T-helper 2 cell treated with Interferon-gamma antibody and Interleukin-4, amounts not matched to agents 5 μg/mL and 100 μg/mL, for 36 hours (primary cell): Measurements from ENCODE around the gene RTN4R.

Experiments used
- DNase-seq: peaks from one replicate; pipeline ENCODE4 v3.0.0; 2021; ENCODE audit warnings: low spot score
- H3K27ac Mint-ChIP-seq: one replicate; pipeline ENCODE4 v1.8.0; 2021; ENCODE audit warnings: mild to moderate bottlenecking, mixed read lengths
- H3K27me3 Mint-ChIP-seq: one replicate; pipeline ENCODE4 v1.8.0; 2021; ENCODE audit warnings: low read depth, mixed read lengths
- H3K36me3 Mint-ChIP-seq: one replicate; pipeline ENCODE4 v1.8.0; 2021; ENCODE audit warnings: low read depth, mixed read lengths
- H3K4me1 Mint-ChIP-seq: one replicate; pipeline ENCODE4 v1.8.0; 2021; ENCODE audit warnings: low read depth, mixed read lengths
- H3K4me3 Mint-ChIP-seq: one replicate; pipeline ENCODE4 v1.8.0; 2022; ENCODE audit warnings: mild to moderate bottlenecking, moderate library complexity, mixed read lengths
- H3K9me3 Mint-ChIP-seq: one replicate; pipeline ENCODE4 v1.8.0; 2021; ENCODE audit warnings: mixed read lengths

RTN4R gene

DNA sequence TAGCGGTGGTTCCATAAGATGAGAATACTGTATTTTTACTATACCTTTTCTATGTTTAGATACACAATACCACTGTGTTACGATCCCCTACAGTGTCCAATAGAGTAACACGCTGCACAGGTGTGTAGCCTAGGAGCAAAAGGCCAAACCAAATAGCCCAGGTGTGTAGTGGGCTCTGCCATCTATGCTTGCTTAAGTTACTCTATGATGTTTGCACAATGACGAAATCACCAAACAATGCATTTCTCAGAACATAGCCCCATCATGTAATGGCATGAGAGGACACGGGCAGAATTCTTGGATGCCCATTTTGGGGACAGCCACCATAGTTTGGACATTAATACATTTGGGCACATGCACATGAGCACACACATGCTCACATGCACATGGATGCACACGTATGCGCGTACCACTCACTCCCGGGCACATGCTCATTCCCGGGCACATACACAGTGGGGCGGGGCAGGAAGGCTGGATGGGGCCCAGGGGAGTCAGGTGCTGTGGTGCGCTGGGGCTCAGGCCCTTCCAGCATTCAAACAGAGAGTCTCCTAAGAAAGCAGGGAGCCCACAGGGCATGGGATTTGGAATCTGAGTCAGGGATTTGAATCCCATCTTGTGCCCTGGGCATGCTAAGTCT, 51.1 kb downstream of the RTN4R start:
- no peak for DNase-seq
- no peaks in the 10 kb centered on the region for H3K36me3 Mint-ChIP-seq
- H3K4me3 Mint-ChIP-seq = no peak overlapping the region
- H3K4me1 Mint-ChIP-seq = no peaks in the 10 kb centered on the region
- no peaks in the 10 kb centered on the region for H3K27me3 Mint-ChIP-seq
- H3K9me3 Mint-ChIP-seq = no peaks in the 10 kb centered on the region
- H3K27ac Mint-ChIP-seq = no peak overlapping the region

DNA sequence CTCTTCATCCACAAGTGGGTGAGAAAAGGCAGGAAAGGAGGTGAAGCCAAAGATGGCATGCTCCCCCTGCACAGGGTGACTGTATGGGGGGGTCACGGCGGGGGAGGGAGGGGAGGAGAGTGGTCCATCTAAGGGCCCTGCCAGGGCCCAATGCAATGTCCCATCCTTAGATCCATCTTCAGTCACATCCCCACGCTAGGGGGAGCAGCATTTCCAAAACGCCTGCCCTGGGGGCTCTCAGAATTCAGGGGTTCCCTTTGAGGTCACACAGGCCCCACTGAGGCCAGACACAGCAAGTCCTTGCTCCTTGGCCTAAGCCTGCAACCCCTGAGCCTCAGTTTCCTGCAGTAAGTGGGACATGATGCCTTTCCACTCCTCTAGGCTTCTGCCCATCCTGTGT, 52.4 kb downstream of the RTN4R start:
- no peak for DNase-seq
- no peak overlapping the region for H3K4me3 Mint-ChIP-seq
- no peak overlapping the region for H3K27ac Mint-ChIP-seq
- H3K36me3 Mint-ChIP-seq = no peaks in the 10 kb centered on the region
- H3K9me3 Mint-ChIP-seq = no peaks in the 10 kb centered on the region
- H3K27me3 Mint-ChIP-seq = no peaks in the 10 kb centered on the region
- H3K4me1 Mint-ChIP-seq = no peaks in the 10 kb centered on the region

DNA sequence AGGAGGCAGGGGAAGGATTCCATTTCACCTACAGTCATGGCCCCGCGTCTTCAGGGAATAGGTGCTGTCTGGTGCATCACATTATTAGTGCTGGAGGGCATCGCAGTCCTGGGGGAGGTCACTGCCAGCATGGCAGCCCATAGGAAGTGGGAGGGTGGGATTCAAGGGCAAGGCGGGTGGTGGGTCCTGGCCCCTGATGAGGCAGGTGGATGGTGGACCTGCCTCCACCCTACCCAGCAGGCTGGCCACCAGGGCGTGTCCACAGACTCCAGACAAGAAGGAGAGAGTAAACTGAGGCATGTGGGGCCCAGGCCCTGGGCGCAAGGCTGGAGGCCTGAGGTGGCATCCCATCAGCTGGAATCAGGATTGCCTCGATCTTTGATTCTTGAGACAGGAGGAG, 53.3 kb downstream of the RTN4R start:
- Mint-ChIP-seq H3K9me3 (no peaks in the 10 kb centered on the region), H3K4me3 (no peak overlapping the region), H3K27ac (no peak overlapping the region), H3K36me3 (no peaks in the 10 kb centered on the region), H3K4me1 (no peaks in the 10 kb centered on the region), H3K27me3 (no peaks in the 10 kb centered on the region)
- no peak for DNase-seq

DNA sequence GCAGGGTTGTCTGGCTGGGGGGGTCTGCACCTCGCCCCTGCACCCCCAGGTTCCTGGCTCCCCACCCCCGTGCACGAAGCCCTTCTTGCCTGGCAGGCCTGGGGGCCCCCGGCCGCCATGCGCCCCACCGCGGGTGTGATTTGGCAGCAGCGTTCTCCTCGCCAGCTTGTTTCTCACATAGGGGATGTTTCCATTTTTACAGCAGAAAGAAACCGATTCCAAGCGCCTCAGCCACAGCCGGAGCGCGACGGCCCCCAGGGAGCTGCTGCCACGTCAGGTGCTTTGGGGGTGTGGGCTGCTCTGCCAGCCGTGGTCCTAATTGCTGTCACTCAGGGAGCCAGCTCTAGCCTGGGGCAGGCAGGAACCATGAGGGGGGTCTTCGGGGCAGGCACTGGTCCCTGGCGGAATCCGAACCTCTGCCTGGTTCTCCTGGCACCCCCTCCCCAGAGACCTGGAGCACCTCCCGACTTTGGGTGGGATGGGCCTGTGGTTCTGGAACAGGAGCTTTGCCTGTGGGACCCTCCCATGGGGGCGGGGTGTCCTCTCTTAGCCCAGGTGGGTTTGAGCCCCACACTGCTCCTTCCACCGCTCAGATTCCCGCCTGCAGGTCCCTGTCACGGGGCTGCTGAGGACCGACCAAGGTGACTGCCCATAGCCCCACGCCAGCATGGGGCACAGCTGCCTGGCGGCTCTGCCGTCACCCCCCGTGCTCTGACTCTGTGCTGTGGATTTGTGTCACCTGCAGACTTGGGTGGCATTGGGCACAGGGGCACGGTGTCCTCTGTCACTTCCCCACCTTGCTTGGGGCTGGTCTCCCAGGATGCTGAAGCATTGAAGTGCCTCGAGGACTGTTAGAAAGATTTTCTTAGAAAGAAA, 54.0 kb downstream of the RTN4R start:
- Mint-ChIP-seq H3K27ac (no peak overlapping the region), H3K36me3 (no peaks in the 10 kb centered on the region), H3K9me3 (no peaks in the 10 kb centered on the region), H3K4me1 (no peaks in the 10 kb centered on the region), H3K4me3 (no peak overlapping the region), H3K27me3 (no peaks in the 10 kb centered on the region)
- no peak for DNase-seq

DNA sequence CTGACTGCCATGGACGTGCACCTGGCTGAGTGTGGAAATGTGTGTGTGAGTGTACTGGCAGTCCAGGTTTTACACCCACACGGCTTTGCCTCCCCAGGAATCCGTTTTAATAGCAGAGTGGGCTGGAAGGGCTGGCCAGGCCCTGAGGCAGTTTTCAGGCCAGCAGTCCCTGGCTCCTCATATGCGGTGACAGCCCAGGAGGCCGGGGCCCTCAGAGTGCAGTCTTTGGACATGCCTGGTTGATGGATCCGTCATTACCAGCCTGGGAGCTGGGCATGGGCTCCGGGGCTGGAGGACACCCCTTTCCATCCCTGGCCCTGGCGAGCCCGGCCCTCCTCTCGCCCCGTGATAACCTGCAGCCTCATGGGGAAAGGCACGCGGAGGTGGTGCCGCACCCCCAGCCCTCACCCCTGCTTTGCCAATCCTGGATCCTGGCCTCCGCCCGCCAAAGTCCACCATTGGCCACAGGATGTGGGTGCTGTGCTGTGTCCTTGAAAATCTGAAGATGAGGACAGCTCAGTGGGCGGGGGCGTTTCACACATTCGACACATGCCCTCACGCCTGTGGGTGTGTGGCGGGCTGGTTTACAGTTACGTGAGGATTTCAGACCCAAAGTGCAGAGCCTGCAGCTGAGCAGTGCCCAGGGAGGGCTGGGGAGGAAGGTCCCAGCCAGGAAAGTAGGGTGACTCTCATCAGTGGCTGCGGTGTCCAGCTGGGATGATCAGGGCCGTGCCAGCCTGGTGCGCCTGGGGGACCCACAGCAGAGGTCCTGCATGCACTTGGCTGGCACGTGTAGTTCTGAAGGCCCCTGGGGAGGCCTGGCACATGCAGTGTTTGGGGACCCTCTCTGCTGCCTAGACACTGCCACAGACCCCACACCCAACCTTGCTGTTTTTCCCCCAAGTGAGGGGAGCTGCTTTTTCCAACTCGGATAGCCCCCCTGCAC, 55.1 kb downstream of the RTN4R start:
- no peaks in the 10 kb centered on the region for H3K9me3 Mint-ChIP-seq
- no peak for DNase-seq
- H3K27me3 Mint-ChIP-seq = no peaks in the 10 kb centered on the region
- no peak overlapping the region for H3K4me3 Mint-ChIP-seq
- H3K36me3 Mint-ChIP-seq = no peaks in the 10 kb centered on the region
- H3K27ac Mint-ChIP-seq = no peak overlapping the region
- no peaks in the 10 kb centered on the region for H3K4me1 Mint-ChIP-seq

DNA sequence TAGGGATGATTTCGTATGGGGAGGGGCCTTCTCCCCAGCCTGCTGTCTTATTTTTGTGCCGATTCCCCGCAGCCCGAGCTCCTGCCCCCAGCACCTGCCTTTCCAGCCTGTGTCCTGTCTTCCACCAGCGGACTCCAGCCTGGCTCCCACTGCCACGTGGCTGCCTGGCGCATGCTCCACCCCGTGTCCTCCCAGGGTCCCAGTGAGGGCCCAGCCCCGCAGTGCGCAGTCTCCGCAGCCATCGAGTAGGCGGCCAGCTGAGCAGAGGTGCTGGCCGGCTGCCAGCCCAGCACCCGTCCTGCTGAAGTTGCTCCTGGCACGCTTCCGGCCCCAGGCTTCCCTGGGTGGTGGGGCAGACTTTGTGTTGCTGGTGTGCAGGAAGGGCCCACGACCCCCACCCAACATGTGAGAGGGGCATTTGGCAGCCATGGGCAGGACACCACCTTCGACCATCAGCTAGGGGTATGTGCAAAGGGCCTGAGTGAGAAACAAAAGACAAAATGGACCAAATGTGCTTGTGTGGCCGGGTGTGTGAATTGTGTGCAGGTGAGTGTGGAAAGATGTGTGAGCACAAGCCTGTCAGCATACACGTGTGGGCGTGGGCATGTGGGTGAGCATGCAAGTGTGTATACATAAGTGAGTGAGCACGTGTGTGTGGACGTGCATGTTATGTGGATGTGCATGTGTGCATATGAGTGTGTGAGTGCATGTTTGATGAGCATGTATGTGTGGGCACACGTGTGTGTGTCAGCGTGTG, 55.9 kb downstream of the RTN4R start:
- Mint-ChIP-seq H3K4me1 (peaks cover 1% of the 10 kb centered on the region), H3K27me3 (no peaks in the 10 kb centered on the region), H3K4me3 (no peak overlapping the region), H3K36me3 (no peaks in the 10 kb centered on the region), H3K9me3 (no peaks in the 10 kb centered on the region), H3K27ac (no peak overlapping the region)
- no peak for DNase-seq

DNA sequence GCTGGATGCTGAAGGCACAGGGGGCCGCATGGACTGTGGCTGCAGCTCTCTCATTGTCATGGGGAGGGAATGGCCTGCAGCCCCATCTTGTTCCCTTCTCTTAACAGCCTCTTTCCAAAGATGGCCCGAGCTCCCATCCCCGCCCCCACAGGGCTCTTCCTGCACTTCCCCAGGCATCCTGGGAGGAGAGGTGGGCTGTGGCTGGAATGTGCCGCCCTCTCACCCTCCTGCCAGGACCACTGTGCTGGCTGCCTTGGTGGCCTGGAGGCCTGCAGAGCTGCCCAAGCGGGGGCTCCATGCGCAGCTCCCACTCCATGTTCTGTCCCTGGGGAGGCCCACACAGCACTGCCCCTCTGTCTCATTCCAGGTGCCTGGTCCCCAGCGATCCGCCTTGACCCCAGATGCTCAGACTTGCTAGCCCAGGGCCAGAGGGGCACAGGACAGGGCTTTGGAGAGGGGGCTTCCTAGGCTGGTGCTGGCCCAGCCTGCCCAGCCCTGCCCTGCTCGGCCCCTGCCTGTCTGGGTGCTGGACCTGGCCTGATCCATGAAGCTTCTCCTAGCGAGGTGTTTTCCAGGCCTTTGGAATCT, 56.6 kb downstream of the RTN4R start:
- no peak for DNase-seq
- peaks cover 3% of the 10 kb centered on the region for H3K4me1 Mint-ChIP-seq
- no peaks in the 10 kb centered on the region for H3K9me3 Mint-ChIP-seq
- H3K27ac Mint-ChIP-seq = no peak overlapping the region
- H3K36me3 Mint-ChIP-seq = no peaks in the 10 kb centered on the region
- no peak overlapping the region for H3K4me3 Mint-ChIP-seq
- H3K27me3 Mint-ChIP-seq = no peaks in the 10 kb centered on the region

DNA sequence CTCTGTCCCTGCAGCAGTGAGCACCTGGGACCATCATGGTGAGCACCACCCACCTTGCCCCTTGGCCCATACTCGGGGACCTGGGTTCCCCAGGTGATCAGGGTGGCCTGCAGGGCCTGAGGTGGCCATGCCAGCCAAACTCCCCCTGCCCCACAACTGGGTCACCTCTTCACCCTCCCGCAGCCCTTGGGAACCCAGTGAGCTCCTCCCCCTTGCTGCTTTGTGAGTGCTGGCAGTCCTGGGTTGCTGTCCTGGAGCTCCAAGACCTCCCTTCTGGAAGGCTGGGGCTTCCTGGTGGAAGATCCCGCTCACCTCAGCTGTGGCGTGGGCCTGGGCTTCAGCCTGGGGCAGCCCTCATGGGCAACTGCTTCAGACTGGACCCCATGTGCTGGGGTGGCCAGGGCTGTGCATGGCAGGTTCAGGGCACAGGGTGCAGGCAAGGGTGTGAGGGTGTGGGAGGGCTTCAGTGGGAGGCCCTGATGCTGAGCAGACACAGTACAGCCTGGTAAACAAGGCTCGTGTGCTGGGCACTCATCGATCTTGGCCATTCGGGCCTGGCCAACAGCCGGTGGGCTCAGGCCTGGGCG, 57.6 kb downstream of the RTN4R start:
- Mint-ChIP-seq H3K36me3 (no peaks in the 10 kb centered on the region), H3K27me3 (no peaks in the 10 kb centered on the region), H3K4me1 (peaks cover 10% of the 10 kb centered on the region), H3K9me3 (no peaks in the 10 kb centered on the region), H3K27ac (no peak overlapping the region), H3K4me3 (no peak overlapping the region)
- DNase-seq = no peak

DNA sequence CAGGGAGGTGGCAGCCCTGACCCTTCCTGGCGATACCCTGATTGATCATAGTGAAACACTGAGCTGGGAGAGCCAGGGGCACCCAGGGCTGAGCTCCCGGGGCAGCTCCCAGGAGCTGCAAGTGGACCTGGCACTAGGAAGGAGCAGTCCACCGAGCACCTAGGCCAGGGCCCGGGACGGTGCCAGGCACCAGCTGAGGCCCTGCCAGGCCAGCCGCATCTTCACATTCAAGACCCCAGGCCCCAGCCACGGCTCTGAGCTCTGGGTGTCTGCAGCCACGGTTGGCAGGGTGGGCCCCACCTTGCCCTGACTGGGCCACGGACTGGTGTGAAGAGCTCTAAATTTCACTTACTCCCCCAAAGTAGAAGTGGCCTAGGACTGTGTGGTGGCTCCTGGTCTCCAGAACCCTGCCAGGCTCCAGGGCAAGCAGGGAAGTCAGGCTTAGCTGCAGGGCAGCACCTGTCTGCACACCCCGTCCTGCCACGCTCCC, 58.3 kb downstream of the RTN4R start:
- H3K27ac Mint-ChIP-seq = no peak overlapping the region
- peaks cover 12% of the 10 kb centered on the region for H3K4me1 Mint-ChIP-seq

DNA sequence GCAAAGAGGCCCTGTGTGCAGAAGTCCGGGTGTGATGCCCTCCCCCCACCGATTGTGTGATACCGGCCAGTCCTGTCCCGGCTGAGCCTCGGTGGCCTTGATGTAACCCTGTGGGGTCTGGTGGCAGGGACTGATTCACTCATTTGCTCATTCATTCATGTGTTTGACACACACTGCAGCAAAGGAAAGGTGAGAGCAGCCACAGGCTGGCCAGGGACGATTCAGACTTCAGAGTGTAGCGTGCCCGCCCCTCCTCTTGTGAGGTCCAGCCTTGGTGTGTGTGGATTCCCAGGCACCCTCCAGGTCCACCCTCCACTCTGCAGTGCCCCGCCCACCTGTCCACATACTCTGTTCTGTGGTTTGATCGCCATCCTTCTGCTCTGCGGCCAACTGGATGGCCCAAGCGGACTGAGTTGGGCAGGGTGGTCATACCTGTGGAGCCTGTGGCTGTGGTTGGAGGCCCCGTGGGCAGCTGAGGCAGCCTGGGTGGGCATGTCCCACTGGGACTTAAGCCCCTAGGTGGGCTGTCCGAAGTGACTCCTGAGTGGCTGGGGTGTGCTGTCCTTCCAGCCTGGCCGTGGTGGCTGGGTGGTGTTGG, 59.3 kb downstream of the RTN4R start:
- no peaks in the 10 kb centered on the region for H3K36me3 Mint-ChIP-seq
- no peaks in the 10 kb centered on the region for H3K9me3 Mint-ChIP-seq
- H3K4me3 Mint-ChIP-seq = peak overlapping the region; percentile 93
- H3K4me1 Mint-ChIP-seq = peaks cover 12% of the 10 kb centered on the region
- DNase-seq = no peak
- H3K27ac Mint-ChIP-seq = no peak overlapping the region
- no peaks in the 10 kb centered on the region for H3K27me3 Mint-ChIP-seq

More for the DNA sequence above, 58.3 kb downstream of the RTN4R start:
- no peak for DNase-seq
- Mint-ChIP-seq H3K36me3 (no peaks in the 10 kb centered on the region), H3K9me3 (no peaks in the 10 kb centered on the region), H3K4me3 (no peak overlapping the region), H3K27me3 (no peaks in the 10 kb centered on the region)

DNA sequence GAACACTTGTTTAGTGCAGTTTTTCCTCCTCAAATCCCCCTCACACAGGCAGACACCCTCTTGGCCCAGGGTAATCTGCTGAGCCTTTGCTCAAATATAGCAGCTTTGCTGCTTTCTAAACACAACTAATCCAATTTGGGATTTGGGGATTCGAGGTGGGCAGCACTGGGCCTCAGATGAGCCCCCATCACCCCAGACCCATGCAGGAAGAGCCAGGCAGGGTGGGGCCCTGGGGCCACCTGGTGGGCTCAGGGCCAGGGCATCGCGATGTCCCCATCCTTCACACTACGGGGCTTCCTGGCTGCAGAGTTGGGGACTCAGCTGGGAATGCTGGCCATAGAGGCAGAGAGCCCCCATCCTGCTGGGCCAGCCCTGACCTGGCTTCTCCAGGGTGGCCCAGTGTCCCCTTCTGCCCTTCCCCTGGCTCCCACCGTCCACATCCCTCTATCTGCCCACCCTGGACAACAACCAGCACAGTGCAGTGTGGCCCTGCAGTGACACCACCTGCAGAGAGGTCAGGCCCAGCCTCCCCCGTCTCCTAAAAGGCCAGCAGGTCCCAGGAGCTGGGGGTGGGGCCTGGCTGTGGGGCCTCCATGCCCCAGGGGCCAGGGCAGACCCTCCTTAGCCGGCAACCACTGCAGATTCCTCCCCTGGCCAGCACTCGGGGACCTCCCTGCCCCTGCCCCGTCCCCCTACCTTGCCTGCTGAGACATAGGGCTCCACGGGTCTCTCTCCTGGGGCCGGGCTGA, 60.7 kb downstream of the RTN4R start:
- H3K27me3 Mint-ChIP-seq = no peaks in the 10 kb centered on the region
- no peaks in the 10 kb centered on the region for H3K9me3 Mint-ChIP-seq
- peaks cover 12% of the 10 kb centered on the region for H3K4me1 Mint-ChIP-seq
- no peaks in the 10 kb centered on the region for H3K36me3 Mint-ChIP-seq
- peak overlapping the region; percentile 93 for H3K4me3 Mint-ChIP-seq
- no peak for DNase-seq
- H3K27ac Mint-ChIP-seq = peak overlapping the region; percentile 93

DNA sequence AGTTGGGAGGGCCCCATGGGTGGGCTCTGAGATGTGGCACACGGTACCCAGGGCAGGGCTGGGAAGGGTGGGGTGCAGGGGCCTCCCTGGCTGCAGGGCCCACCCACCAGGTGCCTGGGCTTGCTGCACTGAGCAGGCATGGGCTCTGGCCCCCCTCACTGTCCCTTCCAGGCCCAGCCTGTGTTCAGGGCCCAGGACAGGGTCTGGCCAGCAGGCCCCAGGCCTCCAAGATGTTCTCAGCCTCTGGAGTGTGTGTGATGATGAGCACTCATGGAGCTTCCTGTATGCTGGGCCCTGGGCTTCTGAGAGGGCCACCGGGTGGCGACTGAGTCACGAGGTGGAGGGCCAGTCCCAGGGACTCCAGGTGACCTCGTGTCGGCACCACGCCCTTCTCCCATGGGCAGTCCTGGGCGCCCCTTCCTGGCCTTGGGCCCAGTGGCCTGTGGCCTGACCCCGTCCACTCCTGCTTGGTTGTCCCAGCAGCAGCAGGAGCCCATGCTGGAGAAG, 61.4 kb downstream of the RTN4R start:
- no peaks in the 10 kb centered on the region for H3K9me3 Mint-ChIP-seq
- no peaks in the 10 kb centered on the region for H3K27me3 Mint-ChIP-seq
- peaks cover 12% of the 10 kb centered on the region for H3K4me1 Mint-ChIP-seq
- H3K27ac Mint-ChIP-seq = peak overlapping the region; percentile 93
- peak; percentile 17 for DNase-seq
- H3K36me3 Mint-ChIP-seq = no peaks in the 10 kb centered on the region
- H3K4me3 Mint-ChIP-seq = peak overlapping the region; percentile 93
